ENCODE data around the gene TBL1XR1. TPM values are rescaled to one million over a fixed set of nuclear protein-coding genes. Genes with fewer than 3 reads are reported as not detected.
"Not testable (repeated sequence)": the region's sequence is repeated elsewhere in the genome, so short reads cannot be mapped to it uniquely, and the experiment has no call there.

Gene TBL1XR1
- total RNA-seq, 4 donors from 2014 or later = 58.5 to 106 (median 77.9) TPM

DNA sequence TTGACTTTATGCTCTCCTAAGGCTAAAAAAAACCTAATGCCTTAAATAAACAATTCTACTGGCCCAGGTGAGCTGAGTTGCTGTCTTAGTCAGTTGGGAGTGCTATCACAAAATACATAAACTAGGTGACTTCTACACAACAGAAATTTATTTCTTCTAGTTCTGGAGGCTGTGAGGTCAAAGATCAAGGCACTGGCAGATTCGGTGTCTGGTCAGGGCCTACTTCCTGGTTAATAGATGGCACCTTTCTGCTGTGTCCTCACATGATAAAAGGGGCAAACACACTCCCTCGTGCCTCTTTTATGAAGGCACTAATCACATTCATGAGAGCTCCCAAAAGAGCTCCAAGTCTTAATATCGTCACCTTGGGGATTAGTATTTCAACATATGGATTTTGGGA, 11.5 kb upstream of the TBL1XR1 start:
- DNase-seq (ENCODE audit: low spot score) (no peak), ATAC-seq (ENCODE audit: low FRiP score) (no peak)
- TF ChIP-seq, protein P1, sequence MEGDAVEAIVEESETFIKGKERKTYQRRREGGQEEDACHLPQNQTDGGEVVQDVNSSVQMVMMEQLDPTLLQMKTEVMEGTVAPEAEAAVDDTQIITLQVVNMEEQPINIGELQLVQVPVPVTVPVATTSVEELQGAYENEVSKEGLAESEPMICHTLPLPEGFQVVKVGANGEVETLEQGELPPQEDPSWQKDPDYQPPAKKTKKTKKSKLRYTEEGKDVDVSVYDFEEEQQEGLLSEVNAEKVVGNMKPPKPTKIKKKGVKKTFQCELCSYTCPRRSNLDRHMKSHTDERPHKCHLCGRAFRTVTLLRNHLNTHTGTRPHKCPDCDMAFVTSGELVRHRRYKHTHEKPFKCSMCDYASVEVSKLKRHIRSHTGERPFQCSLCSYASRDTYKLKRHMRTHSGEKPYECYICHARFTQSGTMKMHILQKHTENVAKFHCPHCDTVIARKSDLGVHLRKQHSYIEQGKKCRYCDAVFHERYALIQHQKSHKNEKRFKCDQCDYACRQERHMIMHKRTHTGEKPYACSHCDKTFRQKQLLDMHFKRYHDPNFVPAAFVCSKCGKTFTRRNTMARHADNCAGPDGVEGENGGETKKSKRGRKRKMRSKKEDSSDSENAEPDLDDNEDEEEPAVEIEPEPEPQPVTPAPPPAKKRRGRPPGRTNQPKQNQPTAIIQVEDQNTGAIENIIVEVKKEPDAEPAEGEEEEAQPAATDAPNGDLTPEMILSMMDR (IDR thresholded peaks at IDR 0.05) = no peak

- TF ChIP-seq, protein P1 (IDR thresholded peaks at IDR 0.05) = no peak
- DNase-seq (ENCODE audit: low spot score) (no peak), ATAC-seq (ENCODE audit: low FRiP score) (no peak)
These were observed 10.9 kb upstream of the TBL1XR1 start for GRCh38 chr3:177208223-177208622.

GRCh38 chr3:177206936-177207335, 9.7 kb upstream of the TBL1XR1 start:
- DNase-seq (ENCODE audit: low spot score) = no peak
- no peak for ATAC-seq (ENCODE audit: low FRiP score)
- TF ChIP-seq, protein P1 (IDR thresholded peaks at IDR 0.05) = no peak

DNA sequence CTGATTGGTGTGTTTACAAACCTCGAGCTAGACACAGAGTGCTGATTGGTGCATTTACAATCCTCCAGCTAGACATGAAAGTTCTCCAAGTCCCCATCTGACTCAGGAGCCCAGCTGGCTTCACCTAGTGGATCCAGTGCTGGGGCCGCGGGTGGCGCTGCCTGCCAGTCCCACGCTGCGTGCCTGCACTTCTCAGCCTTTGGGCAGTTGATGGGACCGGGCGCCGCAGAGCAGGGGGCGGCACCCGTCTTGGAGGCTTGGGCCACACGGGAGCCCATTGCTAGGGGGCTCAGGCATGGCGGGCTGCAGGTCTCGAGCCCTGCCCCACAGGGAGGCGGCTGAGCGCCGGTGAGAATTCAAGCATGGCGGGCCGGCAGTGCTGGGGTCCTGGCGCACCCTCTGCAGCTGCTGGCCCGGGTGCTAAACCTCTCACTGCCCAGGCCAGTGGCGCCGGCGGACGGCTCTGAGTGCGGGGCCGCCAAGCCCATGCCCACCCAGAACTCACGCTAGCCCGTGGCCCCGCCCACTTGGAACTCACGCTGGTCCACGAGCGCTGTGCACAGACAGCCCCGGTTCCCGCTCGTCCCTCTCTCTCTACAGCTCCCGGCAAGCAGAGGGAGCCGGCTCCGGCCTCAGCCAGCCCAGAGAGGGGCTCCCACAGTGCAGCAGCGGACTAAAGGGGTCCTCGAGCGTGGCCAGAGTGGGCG, 6.6 kb upstream of the TBL1XR1 start:
- ATAC-seq (ENCODE audit: low FRiP score) (no peak), DNase-seq (ENCODE audit: low spot score) (no peak)
- TF ChIP-seq, protein P1 (IDR thresholded peaks at IDR 0.05) = no peak

GRCh38 chr3:177203016-177203415, 5.7 kb upstream of the TBL1XR1 start:
- DNase-seq (ENCODE audit: low spot score); ATAC-seq (ENCODE audit: low FRiP score): not testable (repeated sequence)

- ATAC-seq (ENCODE audit: low FRiP score) = no peak
- DNase-seq (ENCODE audit: low spot score) = no peak
- TF ChIP-seq, protein P1 (IDR thresholded peaks at IDR 0.05) = no peak
These were observed 4.6 kb upstream of the TBL1XR1 start for GRCh38 chr3:177201700-177202397.

DNA sequence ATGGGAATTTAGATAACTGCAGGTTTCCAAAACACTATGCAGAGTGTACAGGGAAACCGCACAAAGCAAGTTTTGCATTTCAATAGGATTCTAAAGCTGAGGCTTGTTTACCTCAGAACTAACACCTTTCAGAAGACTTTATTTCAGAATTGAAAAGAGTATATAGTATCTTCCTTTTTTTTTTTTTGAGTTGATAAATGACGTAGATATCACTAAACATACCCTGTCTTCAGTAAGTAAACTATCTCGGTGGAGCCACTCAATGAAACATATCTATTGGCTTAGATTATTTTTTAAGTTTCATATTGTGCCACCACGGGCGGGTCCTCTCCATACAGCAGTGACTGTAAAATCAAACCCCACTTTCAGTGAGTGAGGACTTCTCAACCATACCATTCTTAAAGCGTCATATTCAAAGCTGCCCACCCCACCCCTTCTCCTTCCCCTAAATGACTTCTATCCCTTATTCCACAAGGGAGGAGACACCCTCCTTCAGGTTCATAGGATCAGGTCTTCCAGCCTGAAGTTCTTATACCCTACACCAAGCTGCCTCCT, 2.0 kb upstream of the TBL1XR1 start:
- ATAC-seq (ENCODE audit: low FRiP score) (no peak), DNase-seq (ENCODE audit: low spot score) (no peak)
- TF ChIP-seq, protein P1 (IDR thresholded peaks at IDR 0.05) = no peak

All from omental fat pad (tissue), 4 donors.